ENCODE results near the gene KCNN3. TPM values are rescaled to one million over a fixed set of nuclear protein-coding genes. Genes with fewer than 3 reads are reported as not detected.

KCNN3 gene
- total and polyA plus RNA-seq, 2 donors (not counting 1 experiment from before 2014, with no cell fraction given), result 0.17 to 0.82 TPM

DNA sequence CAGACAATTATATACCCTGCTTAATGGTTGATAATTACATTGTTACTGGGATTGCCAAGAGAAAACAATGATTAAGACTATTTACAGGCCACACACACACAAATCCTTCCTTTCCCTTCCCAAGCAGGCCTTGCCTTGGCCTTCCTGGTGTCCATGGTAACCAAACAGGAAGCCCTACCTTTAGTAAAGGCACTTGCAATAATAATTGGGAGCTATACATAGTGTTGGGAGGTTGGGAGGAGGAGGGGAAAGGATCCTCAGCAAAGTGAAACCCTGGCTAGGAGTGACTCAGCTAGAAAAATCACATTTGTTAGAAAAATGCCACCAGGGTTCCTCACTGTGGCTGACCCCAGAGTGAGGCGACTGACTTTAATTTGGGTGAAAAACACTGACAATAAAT lies 139.8 kb downstream of the KCNN3 start:
- H3K79me2 ChIP-seq (ENCODE audit: control insufficient read depth, insufficient read depth, low read length), result no peaks in the 10 kb centered on the region
- no peak overlapping the region for H3K9ac ChIP-seq (ENCODE audit: low read length)
- ChIA-PET CTCF (no interaction called here), POLR2A (no interaction called here)
- intact Hi-C loops (cut with micrococcal nuclease), result no loop called here
- no peaks in the 10 kb centered on the region for H3K4me1 ChIP-seq (ENCODE audit: control insufficient read depth in 2 of 2, insufficient read depth in 2 of 2, low read length in 2 of 2)
- DNase-seq, result no peak
- H4K20me1 ChIP-seq (ENCODE audit: control insufficient read depth, insufficient read depth, low read length, poor library complexity, severe bottlenecking), result no peaks in the 10 kb centered on the region
- peaks cover 22% of the 10 kb centered on the region for H3K27me3 Mint-ChIP-seq
- no peak overlapping the region for H3K27ac Mint-ChIP-seq
- H3K4me3 Mint-ChIP-seq, result no peak overlapping the region
- no peaks in the 10 kb centered on the region for H3K36me3 ChIP-seq (replicated peaks in 1 of 2; ENCODE audit: control extremely low read depth in 1 of 2, control insufficient read depth in 1 of 2, extremely low read depth in 1 of 2, insufficient read depth in 2 of 2, low read length in 1 of 2)
- H3K9me3 ChIP-seq (ENCODE audit: control extremely low read depth in 1 of 3, control insufficient read depth in 2 of 3, insufficient read depth in 1 of 3, low read length in 2 of 3), result no peaks in the 10 kb centered on the region
- no peak for ATAC-seq (ENCODE audit: low read depth)
- no CpG with 5 or more reads among the region's 1 CpG for WGBS (ENCODE audit: insufficient coverage)
- no peaks in the 10 kb centered on the region for H3K9me3 Mint-ChIP-seq (ENCODE audit: insufficient read depth)
- H3K4me2 ChIP-seq (replicated peaks; ENCODE audit: low read depth, low read length, poor library complexity, severe bottlenecking), result no peak overlapping the region
- TF ChIP-seq CTCF (IDR thresholded peaks at IDR 0.05) (no peak), EZH2 (IDR thresholded peaks at IDR 0.05; ENCODE audit: borderline replicate concordance, insufficient read depth, low read depth, low read length, poor library complexity, severe bottlenecking) (no peak)
- H2AFZ ChIP-seq (ENCODE audit: insufficient read depth, low read depth, low read length, poor library complexity, severe bottlenecking), result no peak overlapping the region
- no peak overlapping the region for H3K27ac ChIP-seq (ENCODE audit: low read length in 2 of 2)
- H3K4me1 Mint-ChIP-seq, result no peaks in the 10 kb centered on the region
- no peak overlapping the region for H3K4me3 ChIP-seq (ENCODE audit: control extremely low read depth in 1 of 5, extremely low read depth in 1 of 5, insufficient read depth in 1 of 5, low read depth in 2 of 5, low read length in 4 of 5)
- H3K27me3 ChIP-seq (replicated peaks in 1 of 4; ENCODE audit: control extremely low read depth in 1 of 4, control insufficient read depth in 3 of 4, insufficient read depth in 4 of 4, low read length in 3 of 4), result peaks cover 0 to 15% (median 0%) of the 10 kb centered on the region in 4 experiments

GRCh38 chr1:154729577-154729976 lies 140.5 kb downstream of the KCNN3 start:
- H3K9me3 Mint-ChIP-seq (ENCODE audit: insufficient read depth), result no peaks in the 10 kb centered on the region
- no peaks in the 10 kb centered on the region for H3K36me3 ChIP-seq (replicated peaks in 1 of 2; ENCODE audit: control extremely low read depth in 1 of 2, control insufficient read depth in 1 of 2, extremely low read depth in 1 of 2, insufficient read depth in 2 of 2, low read length in 1 of 2)
- peaks cover 22% of the 10 kb centered on the region for H3K27me3 Mint-ChIP-seq
- DNase-seq (no peak), ATAC-seq (ENCODE audit: low read depth) (no peak)
- no peak overlapping the region for H3K4me3 Mint-ChIP-seq
- 60% methylated on average over 1 of the region's 3 CpGs for WGBS (ENCODE audit: insufficient coverage)
- H3K4me2 ChIP-seq (replicated peaks; ENCODE audit: low read depth, low read length, poor library complexity, severe bottlenecking), result no peak overlapping the region
- H3K27ac Mint-ChIP-seq, result no peak overlapping the region
- TF ChIP-seq CTCF (IDR thresholded peaks at IDR 0.05) (no peak), EZH2 (IDR thresholded peaks at IDR 0.05; ENCODE audit: borderline replicate concordance, insufficient read depth, low read depth, low read length, poor library complexity, severe bottlenecking) (no peak)
- no peaks in the 10 kb centered on the region for H3K4me1 ChIP-seq (ENCODE audit: control insufficient read depth in 2 of 2, insufficient read depth in 2 of 2, low read length in 2 of 2)
- peaks cover 0 to 15% (median 0%) of the 10 kb centered on the region in 4 experiments for H3K27me3 ChIP-seq (replicated peaks in 1 of 4; ENCODE audit: control extremely low read depth in 1 of 4, control insufficient read depth in 3 of 4, insufficient read depth in 4 of 4, low read length in 3 of 4)
- intact Hi-C loops (cut with micrococcal nuclease), result no loop called here
- H3K4me1 Mint-ChIP-seq, result no peaks in the 10 kb centered on the region
- H3K9ac ChIP-seq (ENCODE audit: low read length), result no peak overlapping the region
- no peak overlapping the region for H3K4me3 ChIP-seq (ENCODE audit: control extremely low read depth in 1 of 5, extremely low read depth in 1 of 5, insufficient read depth in 1 of 5, low read depth in 2 of 5, low read length in 4 of 5)
- ChIA-PET CTCF (interaction anchor here (0.6 kb wide), 1 partner anchor 317 kb away, joined by 3 read pairs; no protein-coding TSS in a partner anchor), POLR2A (no interaction called here)
- H2AFZ ChIP-seq (ENCODE audit: insufficient read depth, low read depth, low read length, poor library complexity, severe bottlenecking), result no peak overlapping the region
- no peaks in the 10 kb centered on the region for H4K20me1 ChIP-seq (ENCODE audit: control insufficient read depth, insufficient read depth, low read length, poor library complexity, severe bottlenecking)
- no peaks in the 10 kb centered on the region for H3K9me3 ChIP-seq (ENCODE audit: control extremely low read depth in 1 of 3, control insufficient read depth in 2 of 3, insufficient read depth in 1 of 3, low read length in 2 of 3)
- H3K79me2 ChIP-seq (ENCODE audit: control insufficient read depth, insufficient read depth, low read length), result no peaks in the 10 kb centered on the region
- no peak overlapping the region for H3K27ac ChIP-seq (ENCODE audit: low read length in 2 of 2)

All from B cell (primary cell).